Smooth muscle cell (in vitro differentiated cells): ENCODE data around the gene SMG7. TPM values are rescaled to one million over a fixed set of nuclear protein-coding genes. Genes with fewer than 3 reads are reported as not detected.

ENCODE experiments used
- DNase-seq: peaks from one replicate; lab custom pipeline; 2025; ENCODE audit not compliant: unreplicated experiment; lab: John Stamatoyannopoulos, UW
- H2AFZ ChIP-seq: fragments of 200-600 bp; sonication (generic); 2 replicates; pipeline ENCODE4 v1.6.0; 2016; ENCODE audit warnings: antibody characterized with exemption, low read depth, mild to moderate bottlenecking
- H3F3A ChIP-seq: fragments of 200-600 bp; sonication (generic); 2 replicates; pipeline ENCODE4 v1.6.0; 2017; ENCODE audit warnings: antibody characterized with exemption, low read depth
- H3K27ac ChIP-seq: fragments of 200-600 bp; sonication (generic); 2 replicates; pipeline ENCODE4 v1.5.1; 2016; ENCODE audit warnings: low read depth, mild to moderate bottlenecking
- H3K27me3 ChIP-seq: fragments of 200-600 bp; sonication (generic); 2 replicates; pipeline ENCODE4 v1.6.1; 2016; ENCODE audit warnings: low read depth, mild to moderate bottlenecking
- H3K36me3 ChIP-seq: fragments of 200-600 bp; sonication (generic); 2 replicates; pipeline ENCODE4 v1.5.1; 2016; ENCODE audit warnings: low read depth
- H3K4me1 ChIP-seq: fragments of 200-600 bp; sonication (generic); 2 replicates; pipeline ENCODE4 v1.5.1; 2016; ENCODE audit warnings: low read depth
- H3K4me2 ChIP-seq: fragments of 200-600 bp; sonication (generic); 2 replicates; pipeline ENCODE4 v1.6.0; 2016; ENCODE audit warnings: mild to moderate bottlenecking
- H3K4me3 ChIP-seq: fragments of 200-600 bp; sonication (generic); 2 replicates; pipeline ENCODE4 v1.5.1; 2016; ENCODE audit warnings: mild to moderate bottlenecking
- H3K79me2 ChIP-seq: fragments of 200-600 bp; sonication (generic); 2 replicates; pipeline ENCODE4 v1.6.0; 2016; ENCODE audit warnings: low read depth, mild to moderate bottlenecking
- H3K9ac ChIP-seq: fragments of 200-600 bp; sonication (generic); 2 replicates; pipeline ENCODE4 v1.6.0; 2016; ENCODE audit warnings: low read depth
- H3K9me3 ChIP-seq: fragments of 200-600 bp; sonication (generic); replicated peaks from 2 replicates; pipeline ENCODE4 v1.5.1; 2016; ENCODE audit warnings: low read depth
- H4K20me1 ChIP-seq: fragments of 200-600 bp; sonication (generic); 2 replicates; pipeline ENCODE4 v1.6.0; 2016; ENCODE audit warnings: low read depth
- WGBS: methylation state at CpG from one replicate; pipeline ENCODE4 v1.1.7; 2016; ENCODE audit warnings: low lambda C conversion rate; 5-methylcytosine and 5-hydroxymethylcytosine counted together
- polyA plus RNA-seq: library from polyadenylated mRNA; unstranded; fragments of >200 nt; fragmentation: Nextera tagmentation; extraction: Ambion mirVana; gene quantifications from 2 replicates; pipeline ENCODE4 v1.2.1, GENCODE V29; 2016
- total RNA-seq: library from RNA; depleted of rRNA; stranded (reverse); fragments of >200 nt; gene quantifications from 2 replicates; pipeline ENCODE4 v1.2.3, GENCODE V29; 2014
- TF ChIP-seq, protein P1 (sequence below): fragments of 200-600 bp; sonication (generic); IDR thresholded peaks from 2 replicates; pipeline ENCODE4 v1.5.1; 2017; ENCODE audit warnings: borderline replicate concordance, mild to moderate bottlenecking, antibody characterized with exemption; ENCODE audit not compliant: insufficient read depth, poor library complexity, severe bottlenecking

Gene SMG7
- total and polyA plus RNA-seq, 2 experiments from 2014 or later = 18.3 to 40.4 TPM

DNA sequence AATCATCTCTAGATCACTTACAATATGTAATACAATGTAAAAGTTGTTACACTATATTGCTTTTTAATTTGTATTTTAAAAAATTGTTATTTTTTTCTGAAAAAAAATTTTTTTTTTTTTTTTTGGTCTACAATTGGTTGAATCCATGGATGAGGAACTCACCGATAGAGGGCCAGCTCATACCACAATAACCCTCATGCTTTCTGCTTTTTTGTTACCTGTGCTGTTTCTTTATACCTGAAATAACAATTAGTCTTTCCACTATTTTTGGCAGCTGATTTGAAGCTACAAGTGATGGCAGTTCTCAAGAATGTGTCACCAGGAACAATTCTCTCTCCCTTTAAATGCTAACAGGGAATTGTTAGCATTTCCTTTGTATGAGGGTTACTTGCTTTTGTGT, 12.0 kb downstream of the SMG7 start:
- no peaks in the 10 kb centered on the region for H3K36me3 ChIP-seq
- H3F3A ChIP-seq = no peaks in the 10 kb centered on the region
- no peak overlapping the region for H3K27ac ChIP-seq
- no peak overlapping the region for H3K4me2 ChIP-seq
- no peak overlapping the region for H3K9ac ChIP-seq
- H3K4me3 ChIP-seq = no peak overlapping the region
- H3K9me3 ChIP-seq = no peaks in the 10 kb centered on the region
- no peak for DNase-seq
- peaks cover 99% of the 10 kb centered on the region for H3K79me2 ChIP-seq
- no peaks in the 10 kb centered on the region for H3K4me1 ChIP-seq
- peaks cover 98% of the 10 kb centered on the region for H4K20me1 ChIP-seq
- H3K27me3 ChIP-seq = no peaks in the 10 kb centered on the region
- TF ChIP-seq, protein P1, sequence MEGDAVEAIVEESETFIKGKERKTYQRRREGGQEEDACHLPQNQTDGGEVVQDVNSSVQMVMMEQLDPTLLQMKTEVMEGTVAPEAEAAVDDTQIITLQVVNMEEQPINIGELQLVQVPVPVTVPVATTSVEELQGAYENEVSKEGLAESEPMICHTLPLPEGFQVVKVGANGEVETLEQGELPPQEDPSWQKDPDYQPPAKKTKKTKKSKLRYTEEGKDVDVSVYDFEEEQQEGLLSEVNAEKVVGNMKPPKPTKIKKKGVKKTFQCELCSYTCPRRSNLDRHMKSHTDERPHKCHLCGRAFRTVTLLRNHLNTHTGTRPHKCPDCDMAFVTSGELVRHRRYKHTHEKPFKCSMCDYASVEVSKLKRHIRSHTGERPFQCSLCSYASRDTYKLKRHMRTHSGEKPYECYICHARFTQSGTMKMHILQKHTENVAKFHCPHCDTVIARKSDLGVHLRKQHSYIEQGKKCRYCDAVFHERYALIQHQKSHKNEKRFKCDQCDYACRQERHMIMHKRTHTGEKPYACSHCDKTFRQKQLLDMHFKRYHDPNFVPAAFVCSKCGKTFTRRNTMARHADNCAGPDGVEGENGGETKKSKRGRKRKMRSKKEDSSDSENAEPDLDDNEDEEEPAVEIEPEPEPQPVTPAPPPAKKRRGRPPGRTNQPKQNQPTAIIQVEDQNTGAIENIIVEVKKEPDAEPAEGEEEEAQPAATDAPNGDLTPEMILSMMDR = peak; percentile 18
- 61% methylated on average over 1 of the region's 1 CpG for WGBS
- H2AFZ ChIP-seq = no peak overlapping the region

DNA sequence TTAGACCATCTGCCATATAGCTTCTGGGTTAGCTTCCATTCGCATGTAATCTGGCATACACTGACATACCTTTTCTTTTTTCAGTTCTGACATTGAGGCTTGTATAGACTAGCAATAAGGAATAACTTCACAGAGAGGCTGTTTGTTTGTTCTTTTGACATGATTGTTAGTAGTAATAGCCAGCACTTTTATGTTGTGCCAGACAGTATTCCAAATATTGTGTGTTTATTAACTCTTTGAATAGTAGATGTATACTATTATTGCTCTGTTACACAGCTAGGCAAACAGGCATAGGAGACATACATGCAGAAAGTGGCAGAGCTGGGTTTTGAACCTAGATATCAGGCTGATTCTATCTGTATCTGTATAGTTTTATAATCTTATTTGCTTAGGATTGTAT, 12.6 kb downstream of the SMG7 start:
- Histone ChIP-seq H3K79me2 (peaks cover 99% of the 10 kb centered on the region), H3K9me3 (no peaks in the 10 kb centered on the region), H3K27ac (no peak overlapping the region), H2AFZ (no peak overlapping the region), H3K27me3 (no peaks in the 10 kb centered on the region), H3K9ac (no peak overlapping the region), H3K36me3 (no peaks in the 10 kb centered on the region), H3K4me2 (no peak overlapping the region), H4K20me1 (peaks cover 98% of the 10 kb centered on the region), H3F3A (no peaks in the 10 kb centered on the region), H3K4me1 (no peaks in the 10 kb centered on the region), H3K4me3 (no peak overlapping the region)
- WGBS = 100% methylated on average over 1 of the region's 1 CpG
- no peak for DNase-seq
- TF ChIP-seq, protein P1 = no peak

DNA sequence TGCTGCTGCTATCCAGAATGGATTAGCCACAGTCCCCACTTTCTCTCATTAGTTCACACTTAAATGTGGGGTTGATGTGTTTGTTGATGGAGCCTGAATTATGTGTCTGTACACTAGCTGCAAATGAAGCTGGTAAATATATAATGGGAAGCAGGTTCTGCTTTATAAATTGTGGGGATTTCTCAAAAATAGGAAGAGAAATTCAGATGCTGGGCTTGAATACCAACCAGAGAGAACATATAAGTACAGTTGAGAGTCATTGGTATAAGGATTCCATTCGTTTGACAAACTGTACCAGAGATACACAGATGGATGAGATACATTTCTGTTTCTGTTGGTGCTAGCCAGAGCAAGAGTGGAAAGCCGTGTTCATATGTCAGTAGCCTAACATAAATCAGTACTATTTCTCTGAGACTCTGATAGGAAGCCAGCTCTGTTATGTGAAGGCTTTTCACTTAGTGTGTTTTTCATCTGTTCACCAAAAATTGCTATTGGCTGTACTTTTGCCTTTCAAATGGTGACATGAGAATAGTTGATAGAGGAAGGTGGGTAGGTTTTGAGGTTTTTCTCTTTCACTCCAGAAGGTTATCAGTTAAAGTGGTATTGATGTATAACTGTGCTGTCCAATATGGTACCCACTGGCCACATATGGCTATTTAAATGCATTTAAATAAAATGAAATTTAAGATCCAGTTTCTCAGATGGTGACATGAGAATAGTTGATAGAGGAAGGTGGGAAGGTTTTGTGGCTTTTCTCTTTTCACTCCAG, 15.6 kb downstream of the SMG7 start:
- no peaks in the 10 kb centered on the region for H3F3A ChIP-seq
- no peak overlapping the region for H2AFZ ChIP-seq
- no peak for DNase-seq
- peaks cover 99% of the 10 kb centered on the region for H3K79me2 ChIP-seq
- no peak overlapping the region for H3K4me2 ChIP-seq
- H3K4me3 ChIP-seq = no peak overlapping the region
- no peaks in the 10 kb centered on the region for H3K36me3 ChIP-seq
- TF ChIP-seq, protein P1 = no peak
- WGBS = 90% methylated on average over 2 of the region's 2 CpGs
- no peak overlapping the region for H3K27ac ChIP-seq
- no peak overlapping the region for H3K9ac ChIP-seq
- H3K4me1 ChIP-seq = no peaks in the 10 kb centered on the region
- H4K20me1 ChIP-seq = peaks cover 97% of the 10 kb centered on the region
- no peaks in the 10 kb centered on the region for H3K9me3 ChIP-seq
- no peaks in the 10 kb centered on the region for H3K27me3 ChIP-seq

DNA sequence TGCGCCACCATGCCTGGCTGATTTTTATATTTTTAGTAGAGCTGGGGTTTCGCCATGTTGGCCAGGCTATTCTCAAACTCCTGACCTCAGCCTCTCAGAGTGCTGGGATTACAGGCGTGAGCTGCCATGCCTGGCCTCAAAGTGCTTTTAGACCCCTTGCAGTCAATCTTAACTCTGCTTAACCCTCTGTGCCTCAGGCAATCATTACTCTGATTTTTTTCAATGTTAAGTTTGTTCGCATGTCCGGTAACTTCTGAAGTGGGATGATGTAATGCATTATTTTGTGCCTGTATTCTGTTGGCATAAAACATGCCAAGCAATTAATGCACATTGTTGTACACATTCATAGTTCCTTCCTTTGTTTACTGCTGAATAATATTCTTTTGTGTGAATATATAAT, 18.6 kb downstream of the SMG7 start:
- H3K9ac ChIP-seq = no peak overlapping the region
- no peaks in the 10 kb centered on the region for H3K9me3 ChIP-seq
- H3F3A ChIP-seq = no peaks in the 10 kb centered on the region
- H4K20me1 ChIP-seq = peaks cover 82% of the 10 kb centered on the region
- peaks cover 98% of the 10 kb centered on the region for H3K79me2 ChIP-seq
- H3K36me3 ChIP-seq = no peaks in the 10 kb centered on the region
- WGBS = 90% methylated on average over 5 of the region's 5 CpGs
- H2AFZ ChIP-seq = no peak overlapping the region
- no peak for DNase-seq
- H3K27ac ChIP-seq = no peak overlapping the region
- TF ChIP-seq, protein P1 = no peak
- H3K4me2 ChIP-seq = no peak overlapping the region
- H3K4me3 ChIP-seq = no peak overlapping the region
- H3K27me3 ChIP-seq = no peaks in the 10 kb centered on the region
- no peaks in the 10 kb centered on the region for H3K4me1 ChIP-seq
